GM18498 (cell line): Measurements from ENCODE around the gene TUBE1.

Experiments used
- ATAC-seq: cut with Tn5 transposase; IDR thresholded peaks from one replicate; pipeline ENCODE4 v1.9.1; 2021; ENCODE audit warnings: mild to moderate bottlenecking, moderate library complexity; ENCODE audit not compliant: unreplicated experiment

Gene TUBE1

GRCh38 chr6:112037783-112038216 is 49.5 kb downstream of the TUBE1 start:
- no peak for ATAC-seq

GRCh38 chr6:112036088-112036637 is 51.1 kb downstream of the TUBE1 start:
- no peak for ATAC-seq

GRCh38 chr6:112034616-112034995 is 52.7 kb downstream of the TUBE1 start:
- ATAC-seq: no peak

GRCh38 chr6:112033791-112034615 is 53.3 kb downstream of the TUBE1 start:
- no peak for ATAC-seq

- no peak for ATAC-seq
These were observed 54.6 kb downstream of the TUBE1 start for GRCh38 chr6:112032728-112033127.

GRCh38 chr6:112031960-112032359 is 55.3 kb downstream of the TUBE1 start:
- no peak for ATAC-seq

- ATAC-seq: no peak
These were observed 56.2 kb downstream of the TUBE1 start for GRCh38 chr6:112030961-112031660.

- no peak for ATAC-seq
These were observed 56.9 kb downstream of the TUBE1 start for GRCh38 chr6:112030206-112030960.

- ATAC-seq: no peak
These were observed 58.0 kb downstream of the TUBE1 start for GRCh38 chr6:112029045-112029822.

GRCh38 chr6:112027942-112028674 is 59.2 kb downstream of the TUBE1 start:
- ATAC-seq: peak; percentile 72

GRCh38 chr6:112026933-112027332 is 60.3 kb downstream of the TUBE1 start:
- no peak for ATAC-seq

- no peak for ATAC-seq
These were observed 62.8 kb downstream of the TUBE1 start for GRCh38 chr6:112024464-112024863.

GRCh38 chr6:112022749-112023148 is 64.5 kb downstream of the TUBE1 start:
- ATAC-seq: no peak

GRCh38 chr6:112021691-112022310 is 65.5 kb downstream of the TUBE1 start:
- no peak for ATAC-seq
